Gastroesophageal sphincter (tissue), 4 donors: ENCODE results near the gene THOP1. TPM values are rescaled to one million over a fixed set of nuclear protein-coding genes. Genes with fewer than 3 reads are reported as not detected.

Source experiments
- ATAC-seq: fragments of 150-250 bp; one replicate; pipeline ENCODE4 v1.9.1; 2016; ENCODE audit warnings: mild to moderate bottlenecking, moderate library complexity
- H3K27ac ChIP-seq, 4 donors: fragments of 200-600 bp; sonication (generic) in 3 of 4; 1 replicate in 3 of 4; 2 replicates in 1 of 4; pipeline ENCODE4 v1.5.1; 2016 to 2019
- H3K27me3 ChIP-seq: fragments of 200-600 bp; sonication (generic); one replicate; pipeline ENCODE4 v1.5.1; 2019
- H3K36me3 ChIP-seq, 2 donors: fragments of 200-600 bp; sonication (generic); one replicate each; pipeline ENCODE4 v1.5.1; 2019; ENCODE audit warnings: control low read depth in 1 of 2
- H3K4me1 ChIP-seq, 3 donors: fragments of 200-600 bp; sonication (generic); 1 replicate in 2 of 3; 2 replicates in 1 of 3; pipeline ENCODE4 v1.5.1; 2016 to 2019; ENCODE audit warnings: control low read depth in 2 of 3
- H3K4me3 ChIP-seq, 2 donors: fragments of 200-600 bp; sonication (generic); one replicate each; pipeline ENCODE4 v1.5.1; 2019; ENCODE audit warnings: mild to moderate bottlenecking in 1 of 2, moderate library complexity in 1 of 2
- H3K9me3 ChIP-seq, 3 donors: fragments of 200-600 bp; sonication (generic); one replicate each; pipeline ENCODE4 v1.5.1; 2017 to 2019; ENCODE audit warnings: control low read depth in 2 of 3
- CTCF ChIP-seq, 4 experiments: fragments of 200-600 bp in 2 of 4; fragments of 450-650 bp in 2 of 4; sonication (generic) in 1 of 4; IDR thresholded peaks; one replicate each; pipeline ENCODE4 v1.5.1; 2017 to 2019; ENCODE audit warnings: antibody characterized with exemption in 4 of 4, mild to moderate bottlenecking in 2 of 4, moderate library complexity in 2 of 4
- EP300 ChIP-seq: sonication (generic); formaldehyde crosslinking; IDR thresholded peaks from one replicate; pipeline ENCODE4 v1.6.1; 2017; ENCODE audit warnings: antibody characterized with exemption, mild to moderate bottlenecking
- POLR2A ChIP-seq, 2 donors: fragments of 450-650 bp; IDR thresholded peaks; one replicate each; pipeline ENCODE4 v1.6.1; 2017; ENCODE audit warnings: antibody characterized with exemption in 2 of 2, mild to moderate bottlenecking in 2 of 2, moderate library complexity in 1 of 2
- POLR2AphosphoS5 ChIP-seq: sonication (generic); formaldehyde crosslinking; IDR thresholded peaks from one replicate; pipeline ENCODE4 v1.6.1; 2017; ENCODE audit warnings: antibody characterized with exemption
- whole genome bisulfite sequencing, 2 donors: methylation state at CpG; one replicate each; pipeline ENCODE4 v1.1.5; 2018; ENCODE audit warnings: low coverage in 1 of 2; 5-methylcytosine and 5-hydroxymethylcytosine counted together
- total RNA-seq, 4 donors: library from RNA; depleted of rRNA; stranded (reverse); fragments of >200 nt; gene quantifications; one replicate each; pipeline ENCODE4 v1.1.0, GENCODE V29; 2016

Gene THOP1
- total RNA-seq, 4 donors from 2014 or later, result 26.9 to 58.4 (median 38.7) TPM

DNA sequence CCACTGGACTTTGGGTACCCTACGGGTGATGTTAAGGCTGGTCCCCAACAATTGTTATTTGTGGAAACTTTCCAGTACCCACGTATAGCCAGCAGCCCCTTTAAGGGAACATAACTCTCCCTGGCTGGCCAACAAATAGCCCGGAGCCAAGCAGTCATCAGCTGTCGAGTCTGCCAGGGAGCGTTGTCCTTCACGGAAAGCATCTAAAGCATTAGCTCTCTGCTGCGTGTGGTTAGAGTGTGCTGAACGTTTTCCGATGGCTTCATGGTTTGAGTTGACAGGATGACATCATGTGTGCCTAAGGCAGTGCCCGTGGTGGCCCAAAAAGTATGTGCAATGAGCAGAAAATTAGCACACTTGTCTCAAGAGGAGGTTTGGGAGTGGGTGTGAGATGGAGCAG is 78.5 kb downstream of the THOP1 start:
- H3K27ac ChIP-seq, result no peak overlapping the region
- no peak for TF ChIP-seq POLR2A (IDR thresholded peaks at IDR 0.05)
- no peak for TF ChIP-seq EP300
- TF ChIP-seq CTCF (IDR thresholded peaks at IDR 0.05), result no peak
- no peak for TF ChIP-seq POLR2AphosphoS5
- H3K4me3 ChIP-seq, result no peak overlapping the region
- 62 to 76% methylated on average over 8 of the region's 10 CpGs for WGBS, 2 donors
- no peaks in the 10 kb centered on the region for H3K36me3 ChIP-seq
- ATAC-seq, result no peak
- H3K27me3 ChIP-seq, result no peaks in the 10 kb centered on the region
- H3K9me3 ChIP-seq, result peaks cover 0 to 17% (median 0%) of the 10 kb centered on the region in 3 donors
- no peaks in the 10 kb centered on the region for H3K4me1 ChIP-seq

Other genes with a start within 250 kb of the THOP1 start
- 10 to 100 TPM in 2 of 4 donors, 1 to 10 TPM in 2; 4.7 to 15.6 (median 9.2) TPM for gene GNG7, start 82.8 kb upstream of the THOP1 start, total RNA-seq
- 10 to 100 TPM in 3 of 4 donors, 1 to 10 TPM in 1; 4.7 to 25.8 (median 11.7) TPM for gene DIRAS1, start 64.1 kb upstream of the THOP1 start, total RNA-seq
- gene SLC39A3, start 45.5 kb upstream of the THOP1 start, total RNA-seq, result 10 to 100 TPM; 26.3 to 42.7 (median 30.7) TPM
- gene SGTA, start 2.2 kb upstream of the THOP1 start, total RNA-seq, result 10 to 100 TPM; 45.3 to 65.5 (median 47.2) TPM
- gene ZNF554, start 34.4 kb downstream of the THOP1 start, total RNA-seq, result 1 to 10 TPM; 3.5 to 7.8 (median 5.5) TPM
- 10 to 100 TPM in 1 of 4 donors, 1 to 10 TPM in 3; 4.2 to 10.9 (median 7.6) TPM for gene ZNF555, start 56.0 kb downstream of the THOP1 start, total RNA-seq
- under 1 TPM in 3 of 4 donors, not detected in 1; 0.27 to 0.47 (median 0.27) TPM for gene ZNF556, start 81.8 kb downstream of the THOP1 start, total RNA-seq
- 1 to 10 TPM; 1.3 to 3.8 (median 2.8) TPM for gene ZNF57, start 115.4 kb downstream of the THOP1 start, total RNA-seq
- gene ZNF77, start 159.5 kb downstream of the THOP1 start, total RNA-seq, result 1 to 10 TPM; 2.2 to 6.8 (median 3.4) TPM
- under 1 TPM in 3 of 4 donors, not detected in 1; 0.19 to 0.64 (median 0.40) TPM for gene TLE6, start 192.1 kb downstream of the THOP1 start, total RNA-seq
- gene TLE2, start 243.8 kb downstream of the THOP1 start, total RNA-seq, result 10 to 100 TPM; 27.1 to 46.1 (median 34.4) TPM